ENCODE measurements around the gene DCAF4.
A peak's percentile ranks its signal among the peaks of the same experiment; 100 is the strongest.
"Not testable (repeated sequence)": the region's sequence is repeated elsewhere in the genome, so short reads cannot be mapped to it uniquely, and the experiment has no call there.

Gene DCAF4

GRCh38 chr14:72941286-72941985, 15.2 kb downstream of the DCAF4 start:
- no peak for DNase-seq

- no peak for DNase-seq
Observed at GRCh38 chr14:72942934-72943333, 16.7 kb downstream of the DCAF4 start.

GRCh38 chr14:72943876-72944430, 17.7 kb downstream of the DCAF4 start:
- DNase-seq = no peak

GRCh38 chr14:72945356-72946027, 19.2 kb downstream of the DCAF4 start:
- no peak for DNase-seq

GRCh38 chr14:72946491-72946890, 20.2 kb downstream of the DCAF4 start:
- no peak for DNase-seq

- no peak for DNase-seq
Observed at GRCh38 chr14:72947366-72948160, 21.3 kb downstream of the DCAF4 start.

GRCh38 chr14:72948481-72949138, 22.3 kb downstream of the DCAF4 start:
- peak in 1 of 2 experiments; percentile 3 for DNase-seq

- DNase-seq = no peak
Observed at GRCh38 chr14:72952171-72952570, 25.9 kb downstream of the DCAF4 start.

- not testable (repeated sequence) for DNase-seq
Observed at GRCh38 chr14:72956741-72957140, 30.5 kb downstream of the DCAF4 start.

DNA sequence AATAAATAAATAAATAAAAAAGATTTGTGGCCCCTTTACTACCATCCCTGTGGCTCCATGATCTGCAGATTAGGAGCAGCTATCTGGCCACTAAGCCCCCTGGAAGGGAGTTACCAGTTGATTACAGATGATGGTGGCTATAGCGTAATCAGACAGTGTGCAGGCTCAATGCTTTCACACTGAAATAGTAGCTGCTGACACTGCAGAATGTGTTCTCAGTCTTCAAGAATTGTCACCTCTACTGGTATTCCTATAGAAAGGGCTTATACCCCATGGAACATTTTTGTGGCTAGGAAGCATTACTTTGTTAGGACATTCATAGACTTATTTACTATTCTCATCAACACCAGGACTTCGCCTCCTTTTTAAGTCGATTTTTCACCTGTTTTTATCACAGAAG, 30.9 kb downstream of the DCAF4 start:
- no peak for DNase-seq

DNA sequence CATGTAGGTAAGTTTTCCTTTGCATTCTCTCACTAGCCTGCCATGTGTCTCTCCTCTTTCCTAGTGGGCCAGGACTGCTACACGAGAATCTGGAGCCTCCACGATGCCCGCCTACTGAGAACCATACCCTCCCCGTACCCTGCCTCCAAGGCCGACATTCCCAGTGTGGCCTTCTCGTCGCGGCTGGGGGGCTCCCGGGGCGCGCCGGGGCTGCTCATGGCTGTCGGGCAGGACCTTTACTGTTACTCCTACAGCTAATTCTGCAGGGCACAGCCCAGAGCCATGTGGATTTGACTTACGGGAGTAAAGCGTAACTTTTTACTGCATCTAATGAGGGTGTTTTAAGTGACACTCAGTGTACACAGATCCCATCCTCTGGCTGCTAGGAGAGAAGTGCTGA, 32.3 kb downstream of the DCAF4 start:
- DNase-seq = no peak

- not testable (repeated sequence) for DNase-seq
Observed at GRCh38 chr14:72961016-72961415, 34.8 kb downstream of the DCAF4 start.

DNA sequence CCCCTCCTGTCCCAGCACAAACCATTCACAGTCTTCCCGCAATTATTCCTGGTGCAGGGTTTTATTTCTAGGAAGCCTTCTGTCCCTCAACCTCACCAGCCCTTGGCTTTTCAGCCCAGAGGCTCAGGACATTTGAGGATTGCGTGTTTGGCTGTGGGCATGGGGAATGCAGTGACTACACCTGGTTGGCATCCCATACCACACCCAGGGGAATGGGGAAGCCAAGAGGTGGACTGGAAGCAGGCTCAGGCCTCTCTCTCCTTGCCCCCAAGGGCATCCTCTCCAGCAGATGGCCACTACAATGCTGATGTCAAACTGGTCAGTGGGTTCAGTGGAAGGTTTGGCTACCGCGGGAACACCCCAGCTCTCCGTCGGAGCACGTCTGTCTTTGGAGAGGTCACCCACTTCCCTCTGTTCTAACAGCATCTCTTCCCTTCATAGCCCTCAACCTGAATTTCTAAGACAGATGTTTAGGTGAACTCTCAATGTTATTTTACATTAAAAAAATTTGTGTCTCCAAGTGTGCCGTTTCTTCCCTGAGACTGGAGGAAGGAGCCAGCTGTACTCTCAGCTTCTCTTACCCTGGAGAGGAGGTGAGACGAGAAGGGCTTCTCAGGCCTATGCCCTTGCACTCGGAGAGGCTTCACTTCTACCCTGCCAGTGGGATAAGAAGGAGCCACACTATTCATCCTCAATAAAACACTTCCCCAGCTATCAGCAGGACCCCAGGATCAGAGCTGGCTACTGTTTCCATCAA, 35.5 kb downstream of the DCAF4 start:
- DNase-seq = no peak

- DNase-seq = not testable (repeated sequence)
Observed at GRCh38 chr14:72962336-72962754, 36.1 kb downstream of the DCAF4 start.

DNA sequence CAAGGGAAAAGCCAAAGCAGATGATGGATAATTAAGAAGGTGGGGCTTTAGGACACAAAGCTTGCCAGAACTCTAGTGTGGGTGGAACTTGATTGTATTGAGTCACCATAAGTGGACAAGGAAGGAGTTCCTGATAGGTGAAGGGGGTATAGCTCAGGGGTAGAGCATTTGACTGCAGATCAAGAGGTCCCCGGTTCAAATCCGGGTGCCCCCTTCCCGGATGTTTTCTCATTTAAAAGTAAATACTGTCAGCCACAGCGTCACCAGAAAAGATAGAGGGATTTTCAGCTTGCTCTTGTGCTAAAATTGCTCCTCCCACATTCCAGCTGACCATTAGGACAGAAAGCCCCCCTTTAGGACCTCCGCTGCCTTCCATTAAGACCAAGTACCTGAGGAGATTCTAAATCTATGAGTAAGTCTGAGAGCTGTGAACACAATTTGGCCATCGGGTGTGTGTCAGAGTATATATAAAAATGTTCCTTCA, 36.6 kb downstream of the DCAF4 start:
- no peak for DNase-seq

DNA sequence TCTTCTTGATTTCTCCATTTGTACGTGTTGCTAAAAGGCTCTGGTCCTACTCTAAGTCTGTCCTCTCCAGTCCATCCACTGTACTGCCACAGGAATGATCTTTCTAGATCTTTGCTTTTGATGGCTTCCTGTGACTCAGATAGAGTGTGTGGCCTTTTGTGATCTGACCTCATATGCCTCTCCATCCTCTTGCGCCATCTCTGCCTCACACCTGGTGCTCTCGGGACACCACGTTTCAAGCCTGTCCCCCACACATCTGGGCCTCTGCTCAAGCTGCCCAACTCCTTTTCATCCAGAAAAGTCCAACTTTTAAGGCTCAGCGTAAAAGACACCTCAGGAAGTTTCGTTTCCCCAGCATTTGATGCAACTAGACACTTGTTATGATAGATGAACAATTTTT, 39.0 kb downstream of the DCAF4 start:
- no peak for DNase-seq

DNA sequence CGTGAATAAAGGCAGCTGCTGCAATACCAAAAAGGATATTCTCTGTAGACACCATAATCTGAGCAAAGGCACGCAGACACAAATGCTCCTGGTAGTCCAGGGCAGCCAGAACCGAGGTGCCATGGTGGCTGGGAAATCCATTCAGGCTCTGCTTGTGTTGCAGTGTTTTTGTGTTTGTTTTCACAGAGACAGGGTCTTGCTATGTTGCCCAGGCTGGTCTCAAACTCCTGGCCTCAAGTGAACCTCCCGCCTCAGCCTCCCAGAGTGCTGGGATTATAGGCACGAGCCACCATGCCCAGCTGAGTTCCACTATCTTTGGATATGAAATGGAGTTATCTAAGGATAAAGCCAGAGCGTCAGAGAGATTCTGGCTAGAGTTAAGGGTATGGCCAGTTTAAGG, 39.8 kb downstream of the DCAF4 start:
- DNase-seq = no peak

GRCh38 chr14:72968316-72968715, 42.1 kb downstream of the DCAF4 start:
- no peak for DNase-seq

DNA sequence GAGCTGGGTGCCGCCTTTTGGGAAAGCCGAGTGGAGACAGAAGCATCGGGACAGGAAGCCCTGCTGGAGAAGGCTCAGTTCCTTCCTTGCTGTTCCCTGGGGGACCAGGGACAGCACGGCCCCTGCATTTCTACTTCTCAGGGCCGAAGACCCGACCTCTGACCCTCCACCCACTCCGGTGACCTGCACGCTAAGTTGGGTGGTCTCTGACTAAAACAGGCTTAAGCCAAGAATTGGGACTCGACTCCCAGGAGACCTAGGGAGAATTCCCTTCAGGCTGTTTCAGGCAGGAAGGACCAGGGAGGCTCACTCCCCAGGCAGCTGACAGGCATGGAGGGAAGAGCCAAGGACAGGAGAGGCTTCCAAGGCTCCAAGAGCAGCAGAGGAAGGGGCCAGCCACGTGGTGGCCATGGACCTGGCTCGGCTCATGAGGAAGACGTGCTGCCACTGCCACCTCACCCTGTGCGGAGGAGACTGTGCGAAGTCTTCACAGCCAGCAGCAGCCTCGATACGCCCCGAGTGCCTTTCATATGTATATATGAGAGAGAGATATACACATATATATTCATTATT, 43.9 kb downstream of the DCAF4 start:
- DNase-seq = no peak

- DNase-seq = no peak
Observed at GRCh38 chr14:72970824-72971434, 44.7 kb downstream of the DCAF4 start.

DNA sequence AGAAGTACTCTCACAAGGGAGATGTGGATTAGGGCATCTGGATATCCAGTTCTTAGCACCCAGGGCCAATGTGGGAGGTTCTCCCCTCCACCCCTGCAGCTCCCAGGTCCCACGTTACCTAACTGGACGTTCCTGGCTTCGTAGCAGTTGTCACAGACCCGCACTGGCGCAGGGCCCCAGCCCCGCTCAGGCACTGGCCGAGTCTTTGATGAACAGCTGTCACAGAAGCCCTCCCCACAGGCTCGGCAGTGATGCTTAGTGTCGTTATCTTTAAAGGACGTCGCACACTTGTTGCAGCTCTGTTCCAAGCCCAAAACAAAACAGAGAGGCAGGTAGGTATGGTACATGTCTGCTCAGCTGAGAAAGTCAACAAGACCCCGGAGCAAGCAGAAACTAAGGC, 48.4 kb downstream of the DCAF4 start:
- DNase-seq = no peak

All from cerebellar nuclear complex (tissue), 1 donor.